ENCODE results near the gene CBLN1. TPM values are rescaled to one million over a fixed set of nuclear protein-coding genes. Genes with fewer than 3 reads are reported as not detected.

Gene CBLN1
- total RNA-seq, 4 donors from 2014 or later = 0.16 to 0.18 TPM; not detected in 2

DNA sequence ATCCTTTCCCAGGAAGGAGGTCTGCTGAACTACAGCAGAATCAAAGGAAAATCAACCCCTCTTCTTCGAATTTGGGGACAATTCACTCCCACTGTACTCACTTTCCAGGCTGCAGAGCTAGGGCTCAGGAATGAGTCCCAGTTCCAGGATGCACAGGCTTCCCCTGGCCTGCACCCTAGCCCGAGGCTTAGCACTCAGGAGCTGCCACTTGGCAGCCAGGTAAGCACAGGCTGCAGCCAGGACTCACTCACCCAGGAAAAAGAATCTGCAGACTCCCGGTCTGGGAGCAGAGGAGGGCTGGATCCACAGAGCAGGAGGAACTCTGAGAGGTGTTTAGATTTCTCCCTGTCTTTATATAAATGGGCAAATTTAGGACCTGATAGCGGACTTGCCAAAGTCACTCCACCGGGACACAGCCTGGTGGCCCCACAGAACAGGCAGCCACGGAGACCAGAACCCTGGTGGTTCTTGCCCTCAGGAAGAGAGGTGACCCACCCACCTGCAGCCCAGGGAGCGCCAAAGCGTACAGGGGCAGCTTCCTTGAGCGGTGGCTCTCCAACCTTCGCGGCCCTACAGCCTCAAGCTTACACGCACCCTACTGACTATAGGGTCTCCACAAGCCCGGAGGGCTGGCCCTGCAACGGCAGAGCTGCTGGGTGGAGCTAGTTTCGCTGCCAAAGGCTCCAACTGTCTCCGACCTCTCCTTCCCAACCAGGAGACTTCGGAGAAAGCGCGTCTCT, 4.8 kb downstream of the CBLN1 start:
- Histone ChIP-seq H3K27ac (no peak overlapping the region), H3K4me3 (peak overlapping the region in 1 of 4 donors; percentile 17), H3K4me1 (peaks cover 5 to 19% of the 10 kb centered on the region in 2 donors), H3K9me3 (no peaks in the 10 kb centered on the region), H3K36me3 (no peaks in the 10 kb centered on the region), H3K27me3 (peaks cover 87 to 89% (median 89%) of the 10 kb centered on the region in 3 donors)
- ATAC-seq (no peak), DNase-seq (no peak)
- intact Hi-C loops (cut with DNase I; ENCODE audit: low total_unique reads) (no loop called here), in situ Hi-C loops (cut with MboI; ENCODE audit: low sequenced_read_pairs in 4 of 4) (no loop called here)
- TF ChIP-seq, protein P1, sequence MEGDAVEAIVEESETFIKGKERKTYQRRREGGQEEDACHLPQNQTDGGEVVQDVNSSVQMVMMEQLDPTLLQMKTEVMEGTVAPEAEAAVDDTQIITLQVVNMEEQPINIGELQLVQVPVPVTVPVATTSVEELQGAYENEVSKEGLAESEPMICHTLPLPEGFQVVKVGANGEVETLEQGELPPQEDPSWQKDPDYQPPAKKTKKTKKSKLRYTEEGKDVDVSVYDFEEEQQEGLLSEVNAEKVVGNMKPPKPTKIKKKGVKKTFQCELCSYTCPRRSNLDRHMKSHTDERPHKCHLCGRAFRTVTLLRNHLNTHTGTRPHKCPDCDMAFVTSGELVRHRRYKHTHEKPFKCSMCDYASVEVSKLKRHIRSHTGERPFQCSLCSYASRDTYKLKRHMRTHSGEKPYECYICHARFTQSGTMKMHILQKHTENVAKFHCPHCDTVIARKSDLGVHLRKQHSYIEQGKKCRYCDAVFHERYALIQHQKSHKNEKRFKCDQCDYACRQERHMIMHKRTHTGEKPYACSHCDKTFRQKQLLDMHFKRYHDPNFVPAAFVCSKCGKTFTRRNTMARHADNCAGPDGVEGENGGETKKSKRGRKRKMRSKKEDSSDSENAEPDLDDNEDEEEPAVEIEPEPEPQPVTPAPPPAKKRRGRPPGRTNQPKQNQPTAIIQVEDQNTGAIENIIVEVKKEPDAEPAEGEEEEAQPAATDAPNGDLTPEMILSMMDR (IDR thresholded peaks at IDR 0.05 in 4 of 5, conservative IDR thresholded peaks at IDR 0.05 in 1 of 5) = no peak
- no peak for TF ChIP-seq POLR2A (IDR thresholded peaks at IDR 0.05)

DNA sequence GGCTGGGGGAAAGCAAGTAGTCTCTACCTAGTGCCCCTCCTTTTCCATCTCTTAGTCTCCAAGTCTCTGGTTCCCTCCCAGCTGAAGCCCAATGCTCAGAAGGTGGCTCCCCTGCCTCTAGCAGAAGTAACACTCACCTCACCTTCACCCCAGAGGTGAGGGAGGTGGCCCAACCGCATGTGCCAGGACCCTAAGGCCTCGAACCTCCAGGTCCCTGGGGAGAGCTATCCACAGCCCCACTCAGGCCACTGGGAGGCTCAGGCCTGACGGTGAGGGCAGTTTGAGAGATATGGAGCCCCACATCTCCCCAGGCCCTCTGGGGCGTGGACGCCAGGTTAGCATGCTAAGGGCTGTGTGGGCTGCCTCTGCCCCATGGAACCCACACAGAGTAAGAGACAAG, 5.8 kb downstream of the CBLN1 start:
- Histone ChIP-seq H3K4me3 (no peak overlapping the region), H3K36me3 (no peaks in the 10 kb centered on the region), H3K27me3 (peaks cover 84 to 86% (median 84%) of the 10 kb centered on the region in 3 donors), H3K27ac (no peak overlapping the region), H3K9me3 (no peaks in the 10 kb centered on the region), H3K4me1 (peaks cover 5 to 19% of the 10 kb centered on the region in 2 donors)
- in situ Hi-C loops (cut with MboI; ENCODE audit: low sequenced_read_pairs in 4 of 4) (no loop called here), intact Hi-C loops (cut with DNase I; ENCODE audit: low total_unique reads) (no loop called here)
- no peak for DNase-seq
- no peak for TF ChIP-seq POLR2A (IDR thresholded peaks at IDR 0.05)
- TF ChIP-seq, protein P1 (IDR thresholded peaks at IDR 0.05 in 4 of 5, conservative IDR thresholded peaks at IDR 0.05 in 1 of 5) = no peak
- no peak for ATAC-seq

DNA sequence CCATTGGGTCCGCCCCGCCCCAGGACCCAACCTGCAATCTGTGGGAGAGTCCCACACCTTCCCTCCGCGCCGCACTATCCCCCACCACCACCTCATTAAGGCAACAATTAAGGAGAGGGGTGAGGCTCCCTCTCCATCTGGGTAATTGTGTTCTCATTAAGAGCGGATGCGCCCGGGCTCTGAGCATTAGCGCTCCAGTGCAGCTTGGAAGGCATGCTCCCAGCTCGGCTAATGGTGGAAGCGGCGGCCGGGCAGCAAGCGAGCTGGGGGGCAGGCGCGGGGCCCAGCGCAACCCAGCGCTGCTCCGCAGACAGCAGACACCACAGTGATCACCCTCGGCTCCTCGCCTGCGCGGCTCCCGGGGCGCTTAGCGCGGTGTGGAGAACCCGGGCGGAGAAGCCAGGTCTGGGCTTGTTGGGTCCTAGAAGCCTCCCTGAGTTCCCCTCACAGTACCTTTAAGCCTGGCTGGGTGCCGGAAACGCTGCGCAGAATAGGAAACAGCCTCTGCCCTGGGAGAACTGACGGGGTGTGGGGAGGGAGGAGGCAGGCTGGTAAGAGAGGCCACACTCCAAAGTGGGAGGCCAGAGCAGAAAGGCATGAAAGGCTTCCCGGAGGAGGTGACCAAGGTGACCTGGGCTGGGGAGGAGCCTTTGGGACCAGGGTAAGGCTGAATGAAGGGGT, 6.4 kb downstream of the CBLN1 start:
- Histone ChIP-seq H3K4me1 (peaks cover 5 to 16% of the 10 kb centered on the region in 2 donors), H3K27ac (no peak overlapping the region), H3K9me3 (no peaks in the 10 kb centered on the region), H3K27me3 (peaks cover 77 to 79% (median 77%) of the 10 kb centered on the region in 3 donors), H3K36me3 (no peaks in the 10 kb centered on the region), H3K4me3 (no peak overlapping the region)
- TF ChIP-seq, protein P1 (IDR thresholded peaks at IDR 0.05 in 4 of 5, conservative IDR thresholded peaks at IDR 0.05 in 1 of 5) = no peak
- no peak for TF ChIP-seq POLR2A (IDR thresholded peaks at IDR 0.05)
- DNase-seq (no peak), ATAC-seq (no peak)
- intact Hi-C loops (cut with DNase I; ENCODE audit: low total_unique reads) (no loop called here), in situ Hi-C loops (cut with MboI; ENCODE audit: low sequenced_read_pairs in 4 of 4) (no loop called here)

DNA sequence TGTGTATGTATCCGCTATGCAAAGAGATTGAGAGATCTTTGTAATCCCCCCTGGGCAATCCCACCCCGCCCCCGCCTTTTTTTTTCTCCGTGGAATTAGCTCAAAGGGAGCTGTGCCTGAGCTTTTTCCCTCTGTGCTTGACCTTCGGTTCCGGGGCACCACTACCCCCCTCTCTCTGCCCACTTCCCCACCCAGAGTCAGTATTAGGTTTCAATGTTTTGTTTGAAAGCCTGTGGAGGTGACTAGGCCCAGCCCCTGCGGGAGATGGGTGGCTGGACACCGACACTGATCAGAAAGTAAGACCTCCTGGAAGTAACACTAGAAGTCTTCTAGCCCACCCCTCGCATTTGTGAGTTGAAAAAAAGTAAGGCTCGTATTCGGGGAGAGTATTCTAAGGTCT, 7.0 kb downstream of the CBLN1 start:
- ATAC-seq = no peak

More for the DNA sequence above, 7.0 kb downstream of the CBLN1 start:
- intact Hi-C loops (cut with DNase I; ENCODE audit: low total_unique reads) (no loop called here), in situ Hi-C loops (cut with MboI; ENCODE audit: low sequenced_read_pairs in 4 of 4) (no loop called here)
- Histone ChIP-seq H3K27ac (no peak overlapping the region), H3K27me3 (peaks cover 71 to 73% (median 71%) of the 10 kb centered on the region in 3 donors), H3K4me1 (peaks cover 5 to 15% of the 10 kb centered on the region in 2 donors), H3K4me3 (no peak overlapping the region), H3K9me3 (no peaks in the 10 kb centered on the region), H3K36me3 (no peaks in the 10 kb centered on the region)
- DNase-seq = no peak
- TF ChIP-seq POLR2A (IDR thresholded peaks at IDR 0.05) = no peak
- TF ChIP-seq, protein P1 (IDR thresholded peaks at IDR 0.05 in 4 of 5, conservative IDR thresholded peaks at IDR 0.05 in 1 of 5) = no peak
